A549 (cell line): ENCODE data around the gene LSM4. TPM values are rescaled to one million over a fixed set of nuclear protein-coding genes. Genes with fewer than 3 reads are reported as not detected.

Experiments
- ATAC-seq, 2 experiments: fragments of 200-7000 bp in 1 of 2; fragments of >200 bp in 1 of 2; cut with Nextera tagmentation in 1 of 2; cut with Tn5 transposase in 1 of 2; 3 replicates each; pipeline versions ENCODE4 v1.8.0 to v1.9.1; 2018 to 2020; ENCODE audit warnings: mild to moderate bottlenecking in 1 of 2, moderate library complexity in 1 of 2
- CTCF ChIA-PET: fragments of 300-600 bp; sonication (Branson Sonifier 250); formaldehyde crosslinking; extraction: SDS; loops from one replicate; lab custom pipeline; 2021; ENCODE audit warnings: antibody characterized with exemption, inconsistent platforms; lab: Yijun Ruan, JAX
- POLR2A ChIA-PET: fragments of 350-600 bp; formaldehyde crosslinking; extraction: SDS; loops from one replicate; lab custom pipeline; 2021; ENCODE audit warnings: antibody characterized with exemption, inconsistent platforms; lab: Yijun Ruan, JAX
- DNase-seq, 2 experiments: peaks; one replicate each; pipeline versions ENCODE4 v3.0.0 to v3.0.0-alpha.2; 2011 to 2016; ENCODE audit warnings: low read depth in 1 of 2, low spot score in 1 of 2
- FAIRE-seq: peaks from 2 replicates; lab custom pipeline; 2011; peaks lifted over from hg19 to GRCh38; lab: Jason Lieb, UNC
- H3K27ac ChIP-seq, 2 experiments: fragments of >200 bp; sonication (Bioruptor Twin); formaldehyde crosslinking; 3 replicates each; pipeline ENCODE4 v1.5.1; 2016 to 2017
- H3K4me1 ChIP-seq: fragments of >200 bp; sonication (Bioruptor Twin); formaldehyde crosslinking; 3 replicates; pipeline ENCODE4 v1.6.1; 2016
- H3K4me2 ChIP-seq: fragments of >200 bp; sonication (Bioruptor Twin); formaldehyde crosslinking; 3 replicates; pipeline ENCODE4 v1.6.1; 2016
- H3K4me3 ChIP-seq: fragments of >200 bp; sonication (Bioruptor Twin); formaldehyde crosslinking; 3 replicates; pipeline ENCODE4 v1.5.1; 2016
- H3K9me3 ChIP-seq: fragments of >200 bp; sonication (Bioruptor Twin); formaldehyde crosslinking; 3 replicates; pipeline ENCODE4 v1.6.1; 2016
- CBX2 ChIP-seq: fragments of 200-600 bp; sonication (generic); IDR thresholded peaks from 2 replicates; pipeline ENCODE4 v1.6.1; 2016; ENCODE audit warnings: low read depth, mild to moderate bottlenecking, borderline replicate concordance
- EHMT2 ChIP-seq: fragments of 200-600 bp; sonication (generic); IDR thresholded peaks from 2 replicates; pipeline ENCODE4 v1.6.1; 2016; ENCODE audit warnings: antibody characterized with exemption, low read depth, mild to moderate bottlenecking, moderate library complexity
- EP300 ChIP-seq, 2 experiments: fragments of >200 bp; sonication (Bioruptor Twin); formaldehyde crosslinking; IDR thresholded peaks; 2 replicates in 1 of 2; 3 replicates in 1 of 2; pipeline ENCODE4 v1.6.1; 2016 to 2017
- ESRRA ChIP-seq: fragments of 150-350 bp; IDR thresholded peaks from 2 replicates; pipeline ENCODE4 v1.6.1; 2014; ENCODE audit warnings: mild to moderate bottlenecking, low read length, borderline replicate concordance
- FOSB ChIP-seq: fragments of 250-450 bp; sonication (Bioruptor Pico); IDR thresholded peaks from 2 replicates; pipeline ENCODE4 v1.5.0; 2020; ENCODE audit warnings: mild to moderate bottlenecking, moderate library complexity
- HOXA7 ChIP-seq: fragments of 250-450 bp; sonication (Bioruptor Pico); IDR thresholded peaks from 2 replicates; pipeline ENCODE4 v1.5.0; 2020; ENCODE audit warnings: mild to moderate bottlenecking, moderate library complexity
- HOXB13 ChIP-seq: fragments of 250-450 bp; sonication (Bioruptor Pico); IDR thresholded peaks from 2 replicates; pipeline ENCODE4 v1.5.0; 2020; ENCODE audit warnings: low read depth, mild to moderate bottlenecking, moderate library complexity
- HOXB5 ChIP-seq: fragments of 250-450 bp; sonication (Bioruptor Pico); IDR thresholded peaks from 2 replicates; pipeline ENCODE4 v1.5.0; 2020; ENCODE audit warnings: mild to moderate bottlenecking, moderate library complexity
- JUN ChIP-seq, 2 experiments: fragments of >200 bp; sonication (Bioruptor Twin); formaldehyde crosslinking; IDR thresholded peaks; 2 replicates in 1 of 2; 3 replicates in 1 of 2; pipeline ENCODE4 v1.6.1; 2016 to 2017
- JUNB ChIP-seq: fragments of >200 bp; sonication (Bioruptor Twin); formaldehyde crosslinking; IDR thresholded peaks from 2 replicates; pipeline ENCODE4 v1.6.1; 2016
- KDM1A ChIP-seq: fragments of 200-600 bp; sonication (generic); IDR thresholded peaks from 2 replicates; pipeline ENCODE4 v1.6.1; 2016; ENCODE audit warnings: low read depth, mild to moderate bottlenecking
- MAZ ChIP-seq: fragments of 150-350 bp; IDR thresholded peaks from 2 replicates; pipeline ENCODE4 v1.6.1; 2014; ENCODE audit warnings: antibody characterized with exemption, low read depth, low read length, borderline replicate concordance
- MYC ChIP-seq: IDR thresholded peaks from 2 replicates; pipeline ENCODE4 v1.6.1; 2012; ENCODE audit warnings: mild to moderate bottlenecking, inconsistent platforms, low read length, improper control_type of control experiment, borderline replicate concordance
- NR3C1 ChIP-seq: fragments of >200 bp; sonication (Bioruptor Twin); formaldehyde crosslinking; IDR thresholded peaks from 3 replicates; pipeline ENCODE4 v1.6.1; 2017
- POLR2A ChIP-seq: IDR thresholded peaks from 2 replicates; pipeline ENCODE4 v1.6.1; 2012; ENCODE audit warnings: mild to moderate bottlenecking, low read length
- POLR2AphosphoS2 ChIP-seq: conservative IDR thresholded peaks from 2 replicates; pipeline ENCODE4 v1.6.1; 2012; ENCODE audit warnings: low read length, improper control_type of control experiment, inconsistent platforms
- RAD21 ChIP-seq, 2 experiments: fragments of >200 bp in 1 of 2; sonication (Bioruptor Twin) in 1 of 2; formaldehyde crosslinking in 1 of 2; IDR thresholded peaks in 1 of 2; conservative IDR thresholded peaks in 1 of 2; 2 replicates in 1 of 2; 3 replicates in 1 of 2; pipeline ENCODE4 v1.6.1; 2012 to 2018; ENCODE audit warnings: inconsistent platforms in 1 of 2
- RARB ChIP-seq: fragments of 250-450 bp; sonication (Bioruptor Pico); IDR thresholded peaks from 2 replicates; pipeline ENCODE4 v1.8.0; 2021; ENCODE audit warnings: mild to moderate bottlenecking, moderate library complexity
- RFX5 ChIP-seq: fragments of 450-650 bp; IDR thresholded peaks from 2 replicates; pipeline ENCODE4 v1.7.1; 2014; ENCODE audit warnings: antibody characterized with exemption, mild to moderate bottlenecking, moderate library complexity
- RNF2 ChIP-seq: fragments of 200-600 bp; sonication (generic); IDR thresholded peaks from 2 replicates; pipeline ENCODE4 v1.6.1; 2016; ENCODE audit warnings: low read depth, mild to moderate bottlenecking, antibody characterized with exemption, moderate library complexity, borderline replicate concordance
- SMC3 ChIP-seq: fragments of >200 bp; sonication (Bioruptor Twin); formaldehyde crosslinking; IDR thresholded peaks from 3 replicates; pipeline ENCODE4 v1.6.1; 2018; ENCODE audit warnings: inconsistent platforms
- SREBF2 ChIP-seq: fragments of 450-650 bp; IDR thresholded peaks from 2 replicates; pipeline ENCODE4 v1.6.1; 2014; ENCODE audit warnings: mild to moderate bottlenecking, moderate library complexity
- TFCP2L1 ChIP-seq: fragments of 250-450 bp; sonication (Bioruptor Pico); IDR thresholded peaks from 2 replicates; pipeline ENCODE4 v1.5.0; 2021; ENCODE audit warnings: mild to moderate bottlenecking
- ZC3H11A ChIP-seq: fragments of 450-650 bp; IDR thresholded peaks from 2 replicates; pipeline ENCODE4 v1.6.1; 2014; ENCODE audit warnings: antibody characterized with exemption, mild to moderate bottlenecking
- ZSCAN20 ChIP-seq: fragments of 250-450 bp; sonication (Bioruptor Pico); IDR thresholded peaks from 2 replicates; pipeline ENCODE4 v1.8.0; 2022; ENCODE audit warnings: mild to moderate bottlenecking, moderate library complexity
- WGBS: methylation state at CpG from one replicate; pipeline ENCODE4 v1.1.6; 2017; ENCODE audit errors: missing lambda C conversion rate; 5-methylcytosine and 5-hydroxymethylcytosine counted together
- polyA plus RNA-seq, 4 experiments: library from polyadenylated mRNA; depleted of rRNA in 3 of 4; stranded (reverse); fragments of >200 nt; fragmentation: RNase III in 1 of 4; extraction: RNeasy Plus Mini Kit Qiagen cat#74134 plus additional on column Dnase treatment in 1 of 4; gene quantifications; 2 replicates in 3 of 4; 3 replicates in 1 of 4; pipeline ENCODE4 v1.2.3, GENCODE V29; 2011 to 2017
- TF ChIP-seq, protein P1 (sequence below): fragments of >200 bp; sonication (Bioruptor Twin); formaldehyde crosslinking; IDR thresholded peaks from 3 replicates; pipeline ENCODE4 v1.5.1; 2016
- TF ChIP-seq, protein P2 (sequence below): IDR thresholded peaks from 2 replicates; pipeline ENCODE4 v1.6.1; 2012; ENCODE audit warnings: low read depth, borderline replicate concordance
- TF ChIP-seq, protein P3 (sequence below): fragments of >200 bp; sonication (Bioruptor Twin); formaldehyde crosslinking; IDR thresholded peaks from 2 replicates; pipeline ENCODE4 v1.6.1; 2016

LSM4 gene
- polyA plus RNA-seq, 2 of the 4 experiments (the other 2 are of a cell fraction), result 154 to 169 TPM

GRCh38 chr19:18339723-18340122 lies 16.8 kb upstream of the LSM4 start:
- POLR2A ChIA-PET, result interaction anchor here (1.1 to 2.5 kb wide), 6 partner anchors 11 to 65 kb away, joined by 3 to 18 read pairs (median 5); partner anchors contain the start of genes GDF15, IQCN, JUND and LSM4
- WGBS, result 54% methylated on average over 6 of the region's 6 CpGs
- peak; percentile 75 to 79 for ATAC-seq
- TF ChIP-seq FOSB (CRISPR knock-in tag) (no peak), ESRRA (no peak), TFCP2L1 (CRISPR knock-in tag) (no peak), RAD21 (conservative IDR thresholded peaks at IDR 0.05 in 1 of 2, IDR thresholded peaks at IDR 0.05 in 1 of 2) (peak; percentile 21 to 44; a peak in 2 of 5 replicates), SMC3 (peak; percentile 39; the same call in 2 of the 3 replicates)
- TF ChIP-seq, protein P1, sequence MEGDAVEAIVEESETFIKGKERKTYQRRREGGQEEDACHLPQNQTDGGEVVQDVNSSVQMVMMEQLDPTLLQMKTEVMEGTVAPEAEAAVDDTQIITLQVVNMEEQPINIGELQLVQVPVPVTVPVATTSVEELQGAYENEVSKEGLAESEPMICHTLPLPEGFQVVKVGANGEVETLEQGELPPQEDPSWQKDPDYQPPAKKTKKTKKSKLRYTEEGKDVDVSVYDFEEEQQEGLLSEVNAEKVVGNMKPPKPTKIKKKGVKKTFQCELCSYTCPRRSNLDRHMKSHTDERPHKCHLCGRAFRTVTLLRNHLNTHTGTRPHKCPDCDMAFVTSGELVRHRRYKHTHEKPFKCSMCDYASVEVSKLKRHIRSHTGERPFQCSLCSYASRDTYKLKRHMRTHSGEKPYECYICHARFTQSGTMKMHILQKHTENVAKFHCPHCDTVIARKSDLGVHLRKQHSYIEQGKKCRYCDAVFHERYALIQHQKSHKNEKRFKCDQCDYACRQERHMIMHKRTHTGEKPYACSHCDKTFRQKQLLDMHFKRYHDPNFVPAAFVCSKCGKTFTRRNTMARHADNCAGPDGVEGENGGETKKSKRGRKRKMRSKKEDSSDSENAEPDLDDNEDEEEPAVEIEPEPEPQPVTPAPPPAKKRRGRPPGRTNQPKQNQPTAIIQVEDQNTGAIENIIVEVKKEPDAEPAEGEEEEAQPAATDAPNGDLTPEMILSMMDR, result peak; percentile 30; the same call in 2 of the 3 replicates
- H3K9me3 ChIP-seq, result no peaks in the 10 kb centered on the region
- H3K4me1 ChIP-seq, result peaks cover 12% of the 10 kb centered on the region
- no peak for FAIRE-seq
- CTCF ChIA-PET, result interaction anchor here (0.6 to 4.9 kb wide), 17 partner anchors 10 to 212 kb away, joined by 3 to 42 read pairs (median 5); partner anchors contain the start of genes LRRC25 and LSM4
- H3K27ac ChIP-seq, result peak overlapping the region; percentile 69 to 87; a peak in 5 of 6 replicates
- peak overlapping the region; percentile 60; the same call in 2 of the 3 replicates for H3K4me3 ChIP-seq
- peak; percentile 48 to 50 for DNase-seq
- H3K4me2 ChIP-seq, result peak overlapping the region; percentile 99

DNA sequence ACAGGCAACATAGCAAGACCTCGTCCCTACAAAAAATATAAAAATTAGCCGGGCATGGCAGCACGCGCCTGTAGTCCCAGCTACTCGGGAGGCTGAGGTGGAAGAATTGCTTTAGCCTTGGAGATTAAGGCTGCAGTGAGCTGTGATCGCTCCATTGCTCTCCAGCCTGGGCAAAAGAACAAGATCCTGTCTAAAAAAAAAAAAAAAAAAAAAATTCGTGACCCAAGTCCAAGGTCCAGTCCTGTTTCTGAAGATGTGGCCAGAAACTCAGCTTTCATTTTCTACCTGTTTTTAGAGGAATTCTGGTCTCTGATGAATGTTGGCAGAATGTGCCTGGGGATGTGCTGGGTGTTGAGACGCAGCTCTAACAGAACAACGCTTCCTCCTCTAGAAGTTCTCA lies 15.7 kb upstream of the LSM4 start:
- H3K4me3 ChIP-seq, result no peak overlapping the region
- ChIA-PET POLR2A (interaction anchor here (1.1 to 2.5 kb wide), 3 partner anchors 52 to 64 kb away, joined by 3 to 18 read pairs (median 7); partner anchors contain the start of genes IQCN and JUND), CTCF (interaction anchor here (0.6 to 4.9 kb wide), 15 partner anchors 9 to 147 kb away, joined by 3 to 42 read pairs (median 5); partner anchors contain the start of genes LRRC25 and LSM4)
- TF ChIP-seq RARB (CRISPR knock-in tag) (no peak), CBX2 (no peak), ZC3H11A (no peak), RAD21 (conservative IDR thresholded peaks at IDR 0.05 in 1 of 2, IDR thresholded peaks at IDR 0.05 in 1 of 2) (no peak), MYC (no peak), POLR2A (no peak), POLR2AphosphoS2 (no peak), SREBF2 (no peak), NR3C1 (no peak), EP300 (IDR thresholded peaks at IDR 0.05) (no peak), HOXB13 (CRISPR knock-in tag) (no peak), RFX5 (no peak)
- TF ChIP-seq, protein P2, sequence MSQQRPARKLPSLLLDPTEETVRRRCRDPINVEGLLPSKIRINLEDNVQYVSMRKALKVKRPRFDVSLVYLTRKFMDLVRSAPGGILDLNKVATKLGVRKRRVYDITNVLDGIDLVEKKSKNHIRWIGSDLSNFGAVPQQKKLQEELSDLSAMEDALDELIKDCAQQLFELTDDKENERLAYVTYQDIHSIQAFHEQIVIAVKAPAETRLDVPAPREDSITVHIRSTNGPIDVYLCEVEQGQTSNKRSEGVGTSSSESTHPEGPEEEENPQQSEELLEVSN, result no peak
- H3K9me3 ChIP-seq, result no peaks in the 10 kb centered on the region
- no peak for FAIRE-seq
- 73% methylated on average over 9 of the region's 9 CpGs for WGBS
- no peak for DNase-seq
- H3K4me1 ChIP-seq, result peaks cover 12% of the 10 kb centered on the region
- H3K27ac ChIP-seq, result no peak overlapping the region
- no peak for ATAC-seq
- no peak overlapping the region for H3K4me2 ChIP-seq

DNA sequence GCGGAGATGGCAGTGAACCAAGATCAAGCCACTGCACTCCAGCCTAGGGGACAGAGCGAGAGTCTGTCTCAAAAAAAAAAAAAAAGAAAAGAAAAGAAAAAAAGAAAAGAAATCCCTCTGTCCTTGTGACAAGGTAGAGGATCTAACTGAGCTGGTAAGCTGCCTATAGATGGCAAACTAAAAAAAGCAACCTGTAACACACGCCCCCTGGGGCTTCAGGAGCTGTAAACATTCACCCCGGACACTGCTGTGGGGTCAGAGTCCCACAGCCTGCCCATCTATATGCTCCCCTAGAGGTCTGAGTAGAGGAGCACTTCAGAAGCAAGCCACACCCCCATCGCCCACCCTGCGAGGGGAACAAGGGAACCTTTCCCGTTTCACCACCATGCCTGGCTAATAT lies 13.2 kb upstream of the LSM4 start:
- H3K4me1 ChIP-seq, result peaks cover 14% of the 10 kb centered on the region
- H3K4me3 ChIP-seq, result no peak overlapping the region
- H3K4me2 ChIP-seq, result no peak overlapping the region
- CTCF ChIA-PET, result interaction anchor here (0.6 to 4.9 kb wide), 6 partner anchors 13 to 115 kb away, joined by 3 to 24 read pairs (median 4); no protein-coding TSS in a partner anchor
- 49% methylated on average over 7 of the region's 7 CpGs for WGBS
- no peak overlapping the region for H3K27ac ChIP-seq
- FAIRE-seq, result no peak
- H3K9me3 ChIP-seq, result no peaks in the 10 kb centered on the region
- TF ChIP-seq, protein P3, sequence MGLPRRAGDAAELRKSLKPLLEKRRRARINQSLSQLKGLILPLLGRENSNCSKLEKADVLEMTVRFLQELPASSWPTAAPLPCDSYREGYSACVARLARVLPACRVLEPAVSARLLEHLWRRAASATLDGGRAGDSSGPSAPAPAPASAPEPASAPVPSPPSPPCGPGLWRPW, result no peak
- TF ChIP-seq MAZ (no peak), ZSCAN20 (CRISPR knock-in tag) (no peak), EP300 (IDR thresholded peaks at IDR 0.05) (no peak), HOXB5 (CRISPR knock-in tag) (no peak), JUNB (no peak), EHMT2 (no peak), JUN (IDR thresholded peaks at IDR 0.05) (no peak), ZC3H11A (no peak), KDM1A (no peak), RNF2 (no peak), ESRRA (no peak), POLR2A (no peak), HOXA7 (CRISPR knock-in tag) (no peak)
- TF ChIP-seq, protein P1, result no peak
- TF ChIP-seq, protein P2, result no peak
- ATAC-seq, result no peak
- DNase-seq, result no peak
- POLR2A ChIA-PET, result no interaction called here
